Astrocyte (in vitro differentiated cells and primary cell): ENCODE measurements around the gene SPEF1.

Experiments used
- CTCF ChIP-seq: IDR thresholded peaks from 2 replicates; pipeline ENCODE4 v1.5.1; 2011; ENCODE audit warnings: low read depth, mild to moderate bottlenecking, inconsistent platforms, low read length, moderate library complexity; ENCODE audit not compliant: insufficient read depth
- EZH2 ChIP-seq: IDR thresholded peaks from 2 replicates; pipeline ENCODE4 v1.6.1; 2012; ENCODE audit warnings: mild to moderate bottlenecking, low read length, inconsistent platforms; ENCODE audit not compliant: insufficient read depth

- TF ChIP-seq CTCF (no peak), EZH2 (no peak)
These were observed 30.0 kb downstream of the SPEF1 start for GRCh38 chr20:3751305-3751674.
